GM12878 (cell line): Measurements from ENCODE around the gene ARHGAP27. TPM values are rescaled to one million over a fixed set of nuclear protein-coding genes. Genes with fewer than 3 reads are reported as not detected.

ENCODE experiments used
- ATAC-seq: fragments of 200-7000 bp; cut with Tn5 transposase; 3 replicates; pipeline ENCODE4 v1.9.1; 2020; ENCODE audit warnings: mild to moderate bottlenecking, moderate library complexity
- BruUV-seq: library from RNA; stranded (reverse); fragments of 400-500 nt; replicated peaks from 2 replicates; lab custom pipeline; 2021; lab: Mats Ljungman, UMichigan
- CTCF ChIA-PET: fragments of 300-600 bp; sonication (Branson Sonifier 250); formaldehyde crosslinking; extraction: SDS; loops from one replicate; lab custom pipeline; 2021; ENCODE audit warnings: inconsistent platforms; lab: Yijun Ruan, JAX
- POLR2A ChIA-PET: fragments of 350-600 bp; formaldehyde crosslinking; extraction: SDS; loops from one replicate; lab custom pipeline; 2021; ENCODE audit warnings: inconsistent platforms; lab: Charles Lee
- RAD21 ChIA-PET: fragments of 300-600 bp; sonication (Branson Sonifier 250); formaldehyde crosslinking; loops from one replicate; lab custom pipeline; 2023; ENCODE audit warnings: antibody characterized with exemption; ENCODE audit not compliant: unreplicated experiment; lab: Charles Lee
- SMC1A ChIA-PET: fragments of 300-600 bp; sonication (Branson Sonifier 250); formaldehyde crosslinking; loops from one replicate; lab custom pipeline; 2023; ENCODE audit not compliant: unreplicated experiment, uncharacterized antibody; lab: Charles Lee
- DNase-seq: peaks from one replicate; pipeline ENCODE4 v3.0.0-alpha.2; 2011; ENCODE audit warnings: low read depth, low spot score
- FAIRE-seq: peaks from 3 replicates; lab custom pipeline; 2011; peaks lifted over from hg19 to GRCh38; lab: Jason Lieb, UNC
- H2AFZ ChIP-seq: 2 replicates; pipeline ENCODE4 v1.6.0; 2011; ENCODE audit warnings: low read depth, low read length, control low read depth; ENCODE audit not compliant: control insufficient read depth
- H3K27ac ChIP-seq: 2 replicates; pipeline ENCODE4 v1.5.1; 2011; ENCODE audit warnings: control low read depth; ENCODE audit not compliant: control insufficient read depth, insufficient read depth
- H3K27me3 ChIP-seq, 2 experiments: replicated peaks in 1 of 2; 2 replicates each; pipeline versions ENCODE4 v1.6.0 to v1.6.1; 2011; ENCODE audit warnings: low read length in 1 of 2; ENCODE audit not compliant: control insufficient read depth in 2 of 2, insufficient read depth in 2 of 2
- H3K36me3 ChIP-seq, 2 experiments: 2 replicates each; pipeline ENCODE4 v1.5.1; 2011; ENCODE audit warnings: low read length in 1 of 2; ENCODE audit not compliant: control insufficient read depth in 2 of 2, insufficient read depth in 2 of 2
- H3K4me1 ChIP-seq: 2 replicates; pipeline ENCODE4 v1.6.1; 2011; ENCODE audit warnings: mild to moderate bottlenecking, low read length, moderate library complexity, mixed read lengths; ENCODE audit not compliant: control insufficient read depth, insufficient read depth
- H3K4me2 ChIP-seq: 2 replicates; pipeline ENCODE4 v1.6.0; 2011; ENCODE audit warnings: control low read depth; ENCODE audit not compliant: control insufficient read depth, insufficient read depth
- H3K4me3 ChIP-seq: fragments of 200-600 bp; sonication (generic); 2 replicates; pipeline ENCODE4 v1.5.1; 2016
- H3K79me2 ChIP-seq: 2 replicates; pipeline ENCODE4 v1.6.0; 2011; ENCODE audit warnings: low read length; ENCODE audit not compliant: control insufficient read depth, insufficient read depth
- H3K9ac ChIP-seq: 2 replicates; pipeline ENCODE4 v1.8.0; 2011; ENCODE audit warnings: low read length, control low read depth, mixed read lengths; ENCODE audit not compliant: control insufficient read depth, insufficient read depth
- H3K9me3 ChIP-seq: replicated peaks from 3 replicates; pipeline ENCODE4 v1.5.1; 2011; ENCODE audit warnings: mild to moderate bottlenecking, low read length; ENCODE audit not compliant: control insufficient read depth, insufficient read depth
- H4K20me1 ChIP-seq: 2 replicates; pipeline ENCODE4 v1.6.0; 2011; ENCODE audit not compliant: control insufficient read depth, insufficient read depth
- CREM ChIP-seq: IDR thresholded peaks from 2 replicates; pipeline ENCODE4 v1.6.1; 2014; ENCODE audit warnings: antibody characterized with exemption, low read depth
- FOXK2 ChIP-seq: fragments of 450-650 bp; IDR thresholded peaks from 2 replicates; pipeline ENCODE4 v1.6.1; 2017; ENCODE audit warnings: mild to moderate bottlenecking, moderate library complexity
- HDAC6 ChIP-seq: fragments of 200-600 bp; sonication (generic); IDR thresholded peaks from one replicate; pipeline ENCODE4 v1.8.0; 2017; ENCODE audit warnings: antibody characterized with exemption; ENCODE audit not compliant: unreplicated experiment
- KAT2A ChIP-seq: conservative IDR thresholded peaks from 2 replicates; pipeline ENCODE4 v1.6.1; 2011; ENCODE audit warnings: low read depth, low read length; ENCODE audit not compliant: control insufficient read depth
- RBBP5 ChIP-seq: fragments of 200-600 bp; sonication (generic); conservative IDR thresholded peaks from 2 replicates; pipeline ENCODE4 v1.6.1; 2016
- RELA ChIP-seq: fragments of 450-650 bp; IDR thresholded peaks from 2 replicates; pipeline ENCODE4 v1.8.0; 2014; ENCODE audit warnings: borderline replicate concordance; ENCODE audit not compliant: partially characterized antibody
- SRF ChIP-seq, 2 experiments: IDR thresholded peaks; 2 replicates each; pipeline ENCODE4 v1.6.1; 2011; ENCODE audit warnings: low read depth in 2 of 2, low read length in 2 of 2, mild to moderate bottlenecking in 1 of 2, moderate library complexity in 1 of 2
- TCF3 ChIP-seq: IDR thresholded peaks from 2 replicates; pipeline ENCODE4 v1.6.1; 2012; ENCODE audit warnings: low read depth, mild to moderate bottlenecking, low read length, borderline replicate concordance; ENCODE audit not compliant: insufficient read depth
- ZNF24 ChIP-seq: fragments of 450-650 bp; IDR thresholded peaks from 2 replicates; pipeline ENCODE4 v1.6.1; 2017; ENCODE audit warnings: antibody characterized with exemption, mild to moderate bottlenecking
- WGBS: methylation state at CpG from one replicate; pipeline ENCODE4 v1.1.6; 2016; ENCODE audit warnings: low lambda C conversion rate; ENCODE audit not compliant: insufficient replicate concordance, insufficient coverage; ENCODE audit errors: missing lambda C conversion rate; 5-methylcytosine and 5-hydroxymethylcytosine counted together
- in situ Hi-C: fragments of 300-500 bp; cut with MboI; formaldehyde crosslinking; loops from 9 replicates; pipeline ENCODE4 v1.14.3; 2018; ENCODE audit warnings: mixed read lengths
- intact Hi-C: fragments of 100-400 bp; cut with micrococcal nuclease; formaldehyde crosslinking; loops from one replicate; pipeline ENCODE4 v1.14.2; 2022; ENCODE audit not compliant: unreplicated experiment
- polyA plus RNA-seq, 11 experiments: library from polyadenylated mRNA; depleted of rRNA in 4 of 11; unstranded in 6 of 11; stranded (reverse) in 5 of 11; fragments of >200 nt; fragmentation: Nextera tagmentation in 4 of 11; fragmentation: Illumina TruSeq in 1 of 11; extraction: Ambion mirVana in 4 of 11; extraction: Trizol in 1 of 11; gene quantifications; 1 replicate in 1 of 11; 2 replicates in 10 of 11; pipeline versions ENCODE4 v1.2.1 to v1.2.3, GENCODE V29; 2011 to 2016; ENCODE audit warnings: inconsistent platforms in 2 of 11, missing spikeins in 2 of 11, low read depth in 1 of 11
- total RNA-seq, 4 experiments: library from RNA; depleted of rRNA in 3 of 4; stranded (reverse); fragments of >200 nt in 3 of 4; fragmentation: Illumina TruSeq in 1 of 4; extraction: Trizol in 1 of 4; gene quantifications; 2 replicates each; pipeline versions ENCODE4 v1.2.1 to v1.2.3, GENCODE V29; 2013 to 2021
- TF ChIP-seq, protein P1 (sequence below): fragments of 450-650 bp; formaldehyde crosslinking; IDR thresholded peaks from 2 replicates; pipeline ENCODE4 v1.5.0; 2022; ENCODE audit warnings: mild to moderate bottlenecking, missing genetic modification characterization
- TF ChIP-seq, protein P2 (sequence below): fragments of 150-350 bp; IDR thresholded peaks from 2 replicates; pipeline ENCODE4 v1.6.1; 2014; ENCODE audit warnings: mild to moderate bottlenecking, low read depth, low read length
- TF ChIP-seq, protein P3 (sequence below): fragments of 450-650 bp; IDR thresholded peaks from 2 replicates; pipeline ENCODE4 v1.6.1; 2017; ENCODE audit warnings: borderline replicate concordance

Gene ARHGAP27
- total and polyA plus RNA-seq, 10 of the 15 experiments (the other 5 are each of a cell fraction or from before 2014, with no cell fraction given), result 0.64 to 45.7 (median 17.7) TPM

DNA sequence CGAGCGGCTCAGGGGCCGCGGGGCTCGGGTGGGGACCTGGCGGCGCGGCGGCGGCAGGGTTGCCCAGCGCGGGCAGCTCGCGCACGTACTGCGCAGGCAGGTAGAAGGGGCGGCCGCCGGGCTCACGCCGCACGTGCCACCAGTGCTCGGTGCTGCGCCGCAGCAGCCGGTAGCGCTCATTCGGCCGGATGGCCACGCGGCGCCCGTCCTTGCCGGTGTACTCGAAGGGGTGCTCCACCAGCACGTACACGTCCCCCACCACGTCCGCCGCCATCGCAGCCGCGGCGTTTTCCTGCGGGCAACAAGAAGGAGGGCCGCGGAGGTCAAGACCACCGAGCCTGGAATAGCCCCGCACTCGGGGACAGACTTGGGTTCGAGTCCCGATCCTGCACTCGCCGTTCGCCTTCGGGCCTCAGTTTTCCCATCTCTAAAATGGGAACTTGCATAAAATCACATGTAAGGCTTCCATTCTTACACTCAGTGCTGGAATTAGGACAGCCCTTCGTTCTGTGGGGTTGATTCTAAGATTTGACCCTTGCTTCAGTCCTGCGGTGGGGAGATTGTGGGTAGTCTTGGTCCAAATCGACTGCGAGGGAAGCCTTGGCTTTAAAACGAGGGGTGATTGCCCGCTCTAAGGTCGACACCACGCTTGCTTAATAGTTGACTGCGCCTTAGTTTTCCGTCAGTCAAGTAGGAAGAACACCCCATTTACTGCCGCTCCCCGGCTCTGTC is 2.5 kb downstream of the ARHGAP27 start:
- no peak for TF ChIP-seq CREM
- no peak for TF ChIP-seq HDAC6
- TF ChIP-seq FOXK2, result no peak
- TF ChIP-seq TCF3, result no peak
- TF ChIP-seq, protein P1, sequence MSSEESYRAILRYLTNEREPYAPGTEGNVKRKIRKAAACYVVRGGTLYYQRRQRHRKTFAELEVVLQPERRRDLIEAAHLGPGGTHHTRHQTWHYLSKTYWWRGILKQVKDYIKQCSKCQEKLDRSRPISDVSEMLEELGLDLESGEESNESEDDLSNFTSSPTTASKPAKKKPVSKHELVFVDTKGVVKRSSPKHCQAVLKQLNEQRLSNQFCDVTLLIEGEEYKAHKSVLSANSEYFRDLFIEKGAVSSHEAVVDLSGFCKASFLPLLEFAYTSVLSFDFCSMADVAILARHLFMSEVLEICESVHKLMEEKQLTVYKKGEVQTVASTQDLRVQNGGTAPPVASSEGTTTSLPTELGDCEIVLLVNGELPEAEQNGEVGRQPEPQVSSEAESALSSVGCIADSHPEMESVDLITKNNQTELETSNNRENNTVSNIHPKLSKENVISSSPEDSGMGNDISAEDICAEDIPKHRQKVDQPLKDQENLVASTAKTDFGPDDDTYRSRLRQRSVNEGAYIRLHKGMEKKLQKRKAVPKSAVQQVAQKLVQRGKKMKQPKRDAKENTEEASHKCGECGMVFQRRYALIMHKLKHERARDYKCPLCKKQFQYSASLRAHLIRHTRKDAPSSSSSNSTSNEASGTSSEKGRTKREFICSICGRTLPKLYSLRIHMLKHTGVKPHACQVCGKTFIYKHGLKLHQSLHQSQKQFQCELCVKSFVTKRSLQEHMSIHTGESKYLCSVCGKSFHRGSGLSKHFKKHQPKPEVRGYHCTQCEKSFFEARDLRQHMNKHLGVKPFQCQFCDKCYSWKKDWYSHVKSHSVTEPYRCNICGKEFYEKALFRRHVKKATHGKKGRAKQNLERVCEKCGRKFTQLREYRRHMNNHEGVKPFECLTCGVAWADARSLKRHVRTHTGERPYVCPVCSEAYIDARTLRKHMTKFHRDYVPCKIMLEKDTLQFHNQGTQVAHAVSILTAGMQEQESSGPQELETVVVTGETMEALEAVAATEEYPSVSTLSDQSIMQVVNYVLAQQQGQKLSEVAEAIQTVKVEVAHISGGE (CRISPR knock-in tag), result no peak
- TF ChIP-seq ZNF24, result no peak
- TF ChIP-seq KAT2A, result no peak
- TF ChIP-seq RELA, result no peak
- TF ChIP-seq, protein P2, sequence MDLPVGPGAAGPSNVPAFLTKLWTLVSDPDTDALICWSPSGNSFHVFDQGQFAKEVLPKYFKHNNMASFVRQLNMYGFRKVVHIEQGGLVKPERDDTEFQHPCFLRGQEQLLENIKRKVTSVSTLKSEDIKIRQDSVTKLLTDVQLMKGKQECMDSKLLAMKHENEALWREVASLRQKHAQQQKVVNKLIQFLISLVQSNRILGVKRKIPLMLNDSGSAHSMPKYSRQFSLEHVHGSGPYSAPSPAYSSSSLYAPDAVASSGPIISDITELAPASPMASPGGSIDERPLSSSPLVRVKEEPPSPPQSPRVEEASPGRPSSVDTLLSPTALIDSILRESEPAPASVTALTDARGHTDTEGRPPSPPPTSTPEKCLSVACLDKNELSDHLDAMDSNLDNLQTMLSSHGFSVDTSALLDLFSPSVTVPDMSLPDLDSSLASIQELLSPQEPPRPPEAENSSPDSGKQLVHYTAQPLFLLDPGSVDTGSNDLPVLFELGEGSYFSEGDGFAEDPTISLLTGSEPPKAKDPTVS, result no peak
- TF ChIP-seq, protein P3, sequence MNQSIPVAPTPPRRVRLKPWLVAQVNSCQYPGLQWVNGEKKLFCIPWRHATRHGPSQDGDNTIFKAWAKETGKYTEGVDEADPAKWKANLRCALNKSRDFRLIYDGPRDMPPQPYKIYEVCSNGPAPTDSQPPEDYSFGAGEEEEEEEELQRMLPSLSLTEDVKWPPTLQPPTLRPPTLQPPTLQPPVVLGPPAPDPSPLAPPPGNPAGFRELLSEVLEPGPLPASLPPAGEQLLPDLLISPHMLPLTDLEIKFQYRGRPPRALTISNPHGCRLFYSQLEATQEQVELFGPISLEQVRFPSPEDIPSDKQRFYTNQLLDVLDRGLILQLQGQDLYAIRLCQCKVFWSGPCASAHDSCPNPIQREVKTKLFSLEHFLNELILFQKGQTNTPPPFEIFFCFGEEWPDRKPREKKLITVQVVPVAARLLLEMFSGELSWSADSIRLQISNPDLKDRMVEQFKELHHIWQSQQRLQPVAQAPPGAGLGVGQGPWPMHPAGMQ, result no peak
- TF ChIP-seq RBBP5, result no peak
- TF ChIP-seq SRF (IDR thresholded peaks at IDR 0.05; ENCODE audit: low read depth in 2 of 2, low read length in 2 of 2), result no peak
- RAD21 ChIA-PET, result interaction anchor here (1.1 to 1.7 kb wide), 3 partner anchors 22 to 113 kb away, joined by 3 to 6 read pairs (median 3); partner anchors contain the start of gene MAP3K14
- CTCF ChIA-PET, result no interaction called here
- H3K79me2 ChIP-seq, result peaks cover 3% of the 10 kb centered on the region; the same call in 1 of the 2 replicates
- intact Hi-C loops (loop anchor here (10.0 kb wide), 1 partner anchor 65 kb away; the partner anchor contains the start of gene PLEKHM1), in situ Hi-C loops (no loop called here)
- ATAC-seq, result no peak
- DNase-seq, result no peak
- H3K9me3 ChIP-seq, result no peaks in the 10 kb centered on the region
- POLR2A ChIA-PET, result interaction anchor here (0.6 to 1.0 kb wide), 3 partner anchors 15 to 113 kb away, joined by 3 to 5 read pairs (median 3); partner anchors contain the start of gene MAP3K14
- no peaks in the 10 kb centered on the region for H4K20me1 ChIP-seq
- H2AFZ ChIP-seq, result no peak overlapping the region
- H3K4me1 ChIP-seq, result peaks cover 26% of the 10 kb centered on the region
- peak overlapping the region; percentile 39; the same call in 1 of the 2 replicates for H3K9ac ChIP-seq
- H3K27me3 ChIP-seq, result no peaks in the 10 kb centered on the region
- H3K4me3 ChIP-seq, result peak overlapping the region; percentile 86
- no peak for FAIRE-seq
- WGBS, result 91% methylated on average over 28 of the region's 68 CpGs
- H3K27ac ChIP-seq, result peak overlapping the region; percentile 58
- H3K36me3 ChIP-seq, result no peaks in the 10 kb centered on the region
- H3K4me2 ChIP-seq, result peak overlapping the region; percentile 96
- BruUV-seq, result no TSS peak
- SMC1A ChIA-PET, result no interaction called here
